ENCODE results near the gene ZNF668.

The ZNF668 gene

GRCh38 chr16:31080756-31081419, 6.8 kb upstream of the ZNF668 start:
- DNase-seq: no peak

- no peak for DNase-seq
Observed at GRCh38 chr16:31080035-31080629, 6.1 kb upstream of the ZNF668 start.

- no peak for DNase-seq
Observed at GRCh38 chr16:31079342-31079944, 5.4 kb upstream of the ZNF668 start.

- no peak for DNase-seq
Observed at GRCh38 chr16:31078597-31079341, 4.7 kb upstream of the ZNF668 start.

GRCh38 chr16:31077592-31078396, 3.8 kb upstream of the ZNF668 start:
- DNase-seq: no peak

GRCh38 chr16:31077024-31077423, 3.0 kb upstream of the ZNF668 start:
- no peak for DNase-seq

GRCh38 chr16:31076319-31076718, 2.3 kb upstream of the ZNF668 start:
- no peak for DNase-seq

GRCh38 chr16:31074814-31075183, 759 bp upstream of the ZNF668 start:
- no peak for DNase-seq

- DNase-seq: peak; percentile 75
Observed at GRCh38 chr16:31073142-31073969, 684 bp downstream of the ZNF668 start.

GRCh38 chr16:31072540-31073141, 1.4 kb downstream of the ZNF668 start:
- peak; percentile 19 for DNase-seq

- DNase-seq: peak; percentile 6
Observed at GRCh38 chr16:31071861-31072260, 2.2 kb downstream of the ZNF668 start.

GRCh38 chr16:31067342-31067741, 6.7 kb downstream of the ZNF668 start:
- DNase-seq: no peak

- DNase-seq: no peak
Observed at GRCh38 chr16:31064882-31065461, 9.1 kb downstream of the ZNF668 start.

- no peak for DNase-seq
Observed at GRCh38 chr16:31063843-31064611, 10.0 kb downstream of the ZNF668 start.

GRCh38 chr16:31063495-31063842, 10.6 kb downstream of the ZNF668 start:
- no peak for DNase-seq

- DNase-seq: no peak
Observed at GRCh38 chr16:31061813-31062440, 12.1 kb downstream of the ZNF668 start.

GRCh38 chr16:31061126-31061812, 12.8 kb downstream of the ZNF668 start:
- no peak for DNase-seq

GRCh38 chr16:31055613-31056012, 18.4 kb downstream of the ZNF668 start:
- no peak for DNase-seq

GRCh38 chr16:31052114-31052513, 21.9 kb downstream of the ZNF668 start:
- DNase-seq: no peak
